GM19395 (cell line): Measurements from ENCODE around the gene NXN.
"Not testable (repeated sequence)": the region's sequence is repeated elsewhere in the genome, so short reads cannot be mapped to it uniquely, and the experiment has no call there.

Source experiments
- ATAC-seq: cut with Tn5 transposase; IDR thresholded peaks from one replicate; pipeline ENCODE4 v1.9.1; 2021; ENCODE audit warnings: mild to moderate bottlenecking, moderate library complexity; ENCODE audit not compliant: unreplicated experiment

The NXN gene

GRCh38 chr17:896953-897661, 82.5 kb downstream of the NXN start:
- ATAC-seq, result no peak

GRCh38 chr17:896454-896853, 83.1 kb downstream of the NXN start:
- ATAC-seq, result no peak

DNA sequence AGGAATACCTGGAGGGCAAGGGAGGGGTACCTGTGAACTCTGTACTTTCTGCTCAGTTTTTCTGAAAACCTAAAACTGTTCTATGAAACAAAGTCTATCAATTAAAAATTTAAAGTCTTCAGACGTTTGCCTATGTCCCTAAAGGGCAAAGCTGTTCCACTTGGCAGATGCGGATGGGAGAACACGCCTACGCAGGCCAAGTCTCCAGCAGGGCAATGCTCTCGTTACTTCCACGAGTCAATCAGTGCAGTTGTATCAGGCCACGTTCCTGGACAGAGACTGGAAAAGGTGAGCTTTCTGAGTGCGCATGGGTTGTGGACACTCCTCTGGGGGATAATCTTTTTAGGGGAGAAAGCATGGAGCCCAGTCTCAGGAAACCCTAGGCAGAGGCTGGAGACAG, 86.6 kb downstream of the NXN start:
- no peak for ATAC-seq

DNA sequence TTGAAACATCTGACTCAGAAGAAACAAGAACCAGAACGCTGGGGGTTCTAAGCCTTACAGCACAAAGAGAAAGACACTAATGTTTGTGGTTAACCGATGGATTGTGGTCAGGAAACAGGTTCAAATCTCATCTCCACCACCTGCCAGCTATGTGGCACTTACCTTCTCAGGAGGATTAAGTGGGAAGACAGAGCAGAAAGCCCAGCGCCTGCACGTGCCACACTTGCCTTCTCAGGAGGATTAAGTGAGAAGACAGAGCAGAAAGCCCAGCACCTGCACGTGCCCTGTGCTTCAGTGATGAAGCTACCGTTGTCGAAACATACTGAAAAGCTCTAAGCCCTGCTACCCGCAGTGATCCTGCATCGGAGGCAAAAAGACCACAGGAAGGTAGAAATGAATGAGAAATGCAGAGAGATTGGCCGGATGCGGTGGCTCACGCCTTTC, 90.6 kb downstream of the NXN start:
- no peak for ATAC-seq

DNA sequence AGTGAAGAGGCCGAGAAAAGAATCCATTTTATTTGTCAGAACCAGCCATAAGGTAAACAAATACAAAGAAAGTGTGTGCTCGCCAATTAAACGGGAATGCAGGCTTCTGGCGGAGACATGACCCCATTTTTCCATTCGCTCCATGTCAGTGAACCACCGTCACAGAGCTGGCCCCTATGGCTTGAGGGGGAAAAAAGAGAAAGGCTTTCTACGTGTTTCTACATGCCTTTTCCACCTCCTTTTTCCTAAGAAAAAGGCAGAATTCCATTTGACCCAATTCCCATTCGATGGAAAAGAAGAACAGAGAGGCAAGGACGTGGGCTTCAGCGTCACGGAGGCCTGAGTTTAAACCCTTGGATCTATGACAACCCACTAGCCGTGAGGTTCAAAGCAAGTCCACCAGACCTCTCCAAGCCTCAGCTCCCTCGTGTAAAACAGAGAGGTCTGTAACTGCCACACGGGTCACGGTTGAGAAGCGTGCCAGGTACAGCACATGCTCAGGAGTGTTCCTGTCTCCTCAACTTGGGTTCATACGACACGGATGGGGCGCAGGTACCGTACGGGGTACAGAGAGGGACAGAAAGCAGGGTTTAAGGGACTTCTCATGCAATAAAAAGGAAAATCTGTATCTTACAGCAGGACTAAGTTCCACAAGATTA, 91.9 kb downstream of the NXN start:
- no peak for ATAC-seq

DNA sequence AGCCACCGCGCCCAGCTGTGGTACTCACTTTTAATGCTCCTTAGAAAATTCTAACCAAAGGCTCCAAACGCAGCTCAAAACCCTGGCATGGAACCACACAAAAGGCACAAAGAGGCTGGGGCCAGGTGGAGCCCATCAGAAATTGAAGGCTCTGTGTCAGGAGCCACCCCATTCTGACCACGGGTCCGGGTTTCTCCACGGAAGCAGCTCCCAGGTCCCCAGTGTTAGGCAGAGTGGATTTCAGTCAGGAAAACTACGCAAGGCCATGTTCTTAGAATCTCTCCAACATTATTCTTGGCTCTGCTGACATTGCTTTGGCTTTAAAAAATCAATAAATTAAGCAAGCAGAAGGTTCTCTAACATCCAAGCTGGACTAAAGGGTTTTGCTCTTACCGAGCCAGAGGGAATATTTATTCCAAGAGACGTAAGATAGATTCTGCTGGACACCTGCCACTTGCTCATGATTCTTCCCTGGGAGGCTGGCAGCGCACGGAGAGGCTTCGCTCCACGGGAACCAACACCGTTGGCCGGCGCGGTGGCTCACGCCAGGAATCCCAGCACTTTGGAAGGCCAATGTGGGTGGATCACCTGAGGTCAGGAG, 93.5 kb downstream of the NXN start:
- ATAC-seq, result no peak

DNA sequence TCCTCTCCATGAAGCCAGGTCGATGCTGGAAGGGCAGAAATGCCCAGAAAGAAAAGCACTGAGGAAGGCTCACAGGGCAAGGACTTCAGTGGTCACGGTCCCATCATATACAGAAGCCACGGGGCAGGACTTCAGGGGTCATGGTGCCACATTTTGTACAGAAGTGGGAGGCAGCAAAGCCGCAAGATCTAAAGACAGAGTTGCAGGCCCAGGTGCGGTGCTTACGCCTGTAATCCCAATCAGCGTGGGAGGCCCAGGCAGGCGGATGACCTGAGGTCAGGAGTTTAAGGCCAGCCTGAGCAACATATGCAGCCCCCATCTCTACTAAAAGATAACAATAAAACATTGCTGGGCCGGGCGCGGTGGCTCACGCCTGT, 96.0 kb downstream of the NXN start:
- no peak for ATAC-seq

DNA sequence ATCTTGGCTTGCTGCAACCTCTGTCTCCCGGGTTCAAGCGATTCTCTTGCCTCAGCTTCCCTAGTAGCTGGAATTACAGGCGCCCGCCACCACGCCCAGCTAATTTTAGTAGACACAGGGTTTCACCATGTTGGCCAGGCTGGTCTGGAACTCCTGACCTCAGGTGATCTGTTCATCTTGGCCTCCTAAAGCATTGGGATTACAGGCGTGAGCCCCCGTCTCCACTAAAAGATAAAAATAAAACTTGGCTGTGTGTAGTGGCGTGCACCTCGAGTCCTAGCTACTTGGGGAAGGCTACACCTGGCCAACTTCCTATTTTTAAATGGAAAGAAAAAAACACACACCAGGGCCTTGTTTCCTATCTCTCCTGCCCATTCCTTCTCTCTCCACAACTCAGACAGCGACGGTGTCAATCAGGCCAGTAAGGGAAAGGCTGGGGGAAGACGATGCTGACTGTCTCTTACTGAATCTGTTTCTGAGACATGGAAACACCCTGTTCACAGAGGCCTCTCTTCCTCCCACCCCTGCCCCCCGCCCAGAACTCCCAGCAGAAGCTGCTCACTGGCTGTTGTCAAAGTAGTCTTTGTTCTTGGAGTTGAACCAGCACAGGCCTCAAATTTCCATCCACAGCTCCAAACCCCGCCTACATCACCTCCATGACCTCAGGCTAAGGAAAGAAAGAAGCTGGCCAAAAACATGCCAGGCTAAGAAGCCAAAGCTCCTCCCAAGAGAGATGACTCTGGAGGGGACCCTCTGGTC, 96.6 kb downstream of the NXN start:
- no peak for ATAC-seq

DNA sequence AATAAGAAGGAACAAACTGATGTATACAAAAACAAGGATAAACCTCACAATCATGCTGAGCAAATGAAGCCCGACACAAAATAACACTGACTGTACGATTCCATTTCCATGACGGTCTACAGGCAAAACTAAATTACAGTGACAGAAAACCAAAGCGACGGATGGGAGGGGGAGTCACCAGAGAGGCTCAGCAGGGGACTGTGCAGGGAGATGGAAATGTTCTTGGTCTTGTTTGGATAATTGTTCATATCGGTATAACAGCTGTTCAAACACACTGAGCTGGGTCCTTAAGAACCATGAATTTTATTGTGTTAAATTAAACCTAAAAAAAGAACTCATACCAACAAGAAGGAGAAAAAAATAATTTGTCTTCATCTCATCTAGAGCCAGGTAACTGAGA, 97.8 kb downstream of the NXN start:
- ATAC-seq, result no peak

- ATAC-seq, result no peak
Observed at GRCh38 chr17:880443-881269, 98.9 kb downstream of the NXN start.

DNA sequence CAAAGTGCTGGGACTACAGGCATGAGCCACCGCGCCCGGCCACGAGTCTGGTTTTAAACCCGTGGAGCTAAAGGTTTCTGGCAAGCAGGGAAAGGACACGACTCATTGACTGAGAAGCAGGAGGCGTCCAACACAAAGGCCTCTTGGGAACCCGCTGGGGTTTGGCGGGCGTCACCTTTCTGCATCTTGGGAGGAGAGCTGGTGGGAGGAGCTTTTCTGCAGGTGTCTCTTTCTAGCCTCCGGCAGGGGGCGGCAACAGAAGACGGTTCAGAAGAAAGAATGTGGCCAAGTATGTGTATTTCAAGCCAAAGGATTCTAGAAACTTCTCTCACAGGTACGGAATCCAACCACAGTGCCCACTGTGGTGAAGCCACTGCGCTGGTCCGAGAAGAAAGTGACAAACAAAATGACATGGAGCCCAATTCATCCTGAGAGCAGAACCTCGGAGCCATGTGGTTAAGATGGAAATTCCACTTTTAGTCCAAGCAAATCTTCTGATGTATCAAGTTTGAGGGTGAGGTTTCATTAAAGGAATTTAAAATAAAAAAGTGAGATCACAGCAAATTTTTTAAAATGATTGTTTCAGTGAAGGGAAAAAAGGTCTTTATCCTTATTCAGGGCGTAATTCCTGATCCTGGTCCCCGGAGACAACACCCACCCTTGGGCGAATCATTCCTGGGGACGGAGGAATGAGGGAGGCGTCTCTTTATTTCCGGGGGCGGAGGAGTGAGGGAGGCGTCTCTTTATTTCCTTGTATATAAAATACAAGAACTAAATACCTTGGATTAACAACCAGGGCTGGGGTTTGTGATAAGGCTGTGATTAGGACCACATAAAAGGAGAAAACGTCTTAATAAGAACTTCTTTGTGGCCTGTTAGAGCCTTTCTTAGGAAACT, 99.8 kb downstream of the NXN start:
- no peak for ATAC-seq

DNA sequence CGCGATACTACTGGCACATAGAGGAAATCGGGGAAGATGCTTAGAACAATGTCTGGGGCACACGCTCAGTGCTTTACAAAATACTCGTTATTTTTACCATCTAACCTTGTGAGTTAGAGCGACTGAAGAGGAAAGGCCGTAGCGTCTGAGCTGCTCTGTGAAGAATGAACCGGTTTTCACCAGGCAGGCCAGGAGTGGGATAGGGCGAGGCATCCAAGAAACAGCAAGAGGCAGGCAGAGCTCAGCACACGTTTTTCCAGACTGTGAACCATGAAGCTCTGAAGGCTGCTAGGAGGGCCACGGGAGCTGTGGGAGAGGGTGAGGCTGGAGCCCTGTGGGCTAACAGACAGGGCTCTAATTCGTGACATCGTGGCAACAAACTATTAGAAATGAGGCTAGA, 101.9 kb downstream of the NXN start:
- no peak for ATAC-seq

DNA sequence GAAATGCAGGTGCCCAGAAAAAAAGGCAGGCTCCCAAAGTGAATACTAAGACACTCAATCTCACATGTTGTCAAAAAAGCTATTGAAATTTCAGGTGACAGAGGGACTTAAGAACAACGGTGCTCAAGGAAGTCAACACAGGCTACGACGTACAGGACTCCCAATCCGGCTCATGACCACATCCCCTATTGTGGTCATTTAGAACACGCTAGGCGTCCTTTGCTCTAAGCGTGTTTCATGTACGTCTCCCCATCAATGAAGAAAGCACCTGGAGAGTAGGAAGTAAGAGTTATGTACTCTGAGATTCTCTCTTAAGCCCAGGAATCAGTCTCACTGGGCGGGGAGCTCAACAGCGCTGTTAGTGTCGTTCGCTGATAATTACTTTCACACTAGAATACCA, 103.3 kb downstream of the NXN start:
- no peak for ATAC-seq

DNA sequence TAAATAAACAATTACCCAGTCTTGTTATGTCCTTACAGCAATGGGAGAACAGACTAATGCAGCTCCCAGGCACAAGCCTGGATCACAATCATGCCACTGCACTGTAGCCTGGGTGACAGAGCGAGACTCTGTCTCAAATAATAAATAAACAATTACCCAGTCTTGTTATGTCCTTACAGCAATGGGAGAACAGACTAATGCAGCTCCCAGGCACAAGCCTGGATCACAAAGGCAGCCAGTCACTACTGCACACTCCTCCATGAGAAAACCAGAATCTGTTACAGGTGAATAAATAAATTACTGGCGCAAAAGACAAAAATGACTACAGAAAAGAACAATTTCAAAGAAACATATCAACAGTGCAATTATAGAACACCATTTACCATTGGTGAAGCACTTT, 105.0 kb downstream of the NXN start:
- not testable (repeated sequence) for ATAC-seq

DNA sequence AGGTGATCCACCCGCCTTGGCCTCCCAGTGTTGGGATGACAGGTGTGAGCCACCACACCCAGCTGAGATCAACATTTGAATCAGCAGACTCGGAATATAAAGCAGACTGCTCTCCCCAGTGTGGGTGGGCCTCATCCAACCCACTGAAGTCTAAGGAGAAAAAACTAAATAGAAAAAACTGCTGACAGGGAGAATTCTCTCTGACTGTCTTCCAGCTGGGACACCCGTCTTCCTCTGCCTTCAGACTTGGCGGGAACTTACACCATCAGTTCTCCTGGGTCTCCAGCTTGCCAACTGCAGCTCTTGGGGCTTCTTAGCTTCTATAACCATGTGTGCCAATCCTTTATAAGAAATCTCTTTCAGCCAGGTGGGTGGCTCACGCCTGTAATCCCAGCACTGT, 106.7 kb downstream of the NXN start:
- ATAC-seq, result no peak

GRCh38 chr17:871751-872519, 107.6 kb downstream of the NXN start:
- ATAC-seq, result no peak

GRCh38 chr17:869567-870525, 109.7 kb downstream of the NXN start:
- no peak for ATAC-seq

GRCh38 chr17:869086-869485, 110.5 kb downstream of the NXN start:
- no peak for ATAC-seq
